GM18909 (cell line): ENCODE data around the gene RAB43.
"Not testable (repeated sequence)": the region's sequence is repeated elsewhere in the genome, so short reads cannot be mapped to it uniquely, and the experiment has no call there.

Experiments
- ATAC-seq: cut with Tn5 transposase; IDR thresholded peaks from one replicate; pipeline ENCODE4 v1.9.1; 2021; ENCODE audit warnings: mild to moderate bottlenecking; ENCODE audit not compliant: unreplicated experiment, poor library complexity

RAB43 gene

GRCh38 chr3:129122412-129123011 lies 908 bp upstream of the RAB43 start:
- ATAC-seq: no peak

DNA sequence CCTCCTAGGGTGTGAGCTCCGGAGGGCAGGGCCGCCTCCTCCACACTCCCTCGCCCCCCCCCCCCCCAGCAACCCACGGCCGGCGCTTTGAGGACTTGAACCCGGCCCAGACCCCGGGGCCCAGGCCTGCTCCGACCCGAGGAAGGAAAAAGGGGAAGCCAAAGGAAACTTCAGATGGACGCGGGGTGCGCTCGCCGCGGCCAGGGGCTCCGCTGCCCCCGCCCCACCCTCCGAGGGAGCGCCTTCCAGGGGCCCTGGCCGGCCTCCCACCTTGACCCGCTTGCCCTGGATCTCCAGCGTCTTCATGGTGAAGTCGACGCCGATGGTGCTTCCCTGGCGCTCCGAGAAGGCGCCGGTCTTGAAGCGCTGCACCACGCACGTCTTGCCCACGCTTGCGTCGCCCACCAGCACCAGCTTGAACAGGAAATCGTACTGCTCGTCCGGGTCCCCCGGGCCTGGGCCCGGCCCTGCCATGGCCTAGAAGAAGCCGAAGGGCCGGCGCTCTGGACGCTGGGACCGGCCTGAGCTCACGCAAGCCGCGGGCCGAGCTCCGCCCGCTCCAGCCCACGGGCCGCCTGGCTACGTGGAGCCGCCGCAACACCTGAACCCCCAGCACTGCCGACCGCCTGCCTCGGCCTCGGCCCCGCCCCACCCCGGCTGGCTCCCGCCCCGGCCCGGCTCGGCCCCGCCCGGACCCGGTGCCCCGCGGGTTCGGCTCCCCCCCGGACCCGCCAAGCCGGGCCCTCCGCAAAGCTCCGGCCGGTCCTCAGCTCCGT lies 400 bp downstream of the RAB43 start:
- ATAC-seq: peak; percentile 26

- ATAC-seq: peak; percentile 72
These were observed 1.2 kb downstream of the RAB43 start for GRCh38 chr3:129120254-129121004.

- no peak for ATAC-seq
These were observed 2.1 kb downstream of the RAB43 start for GRCh38 chr3:129119365-129120100.

DNA sequence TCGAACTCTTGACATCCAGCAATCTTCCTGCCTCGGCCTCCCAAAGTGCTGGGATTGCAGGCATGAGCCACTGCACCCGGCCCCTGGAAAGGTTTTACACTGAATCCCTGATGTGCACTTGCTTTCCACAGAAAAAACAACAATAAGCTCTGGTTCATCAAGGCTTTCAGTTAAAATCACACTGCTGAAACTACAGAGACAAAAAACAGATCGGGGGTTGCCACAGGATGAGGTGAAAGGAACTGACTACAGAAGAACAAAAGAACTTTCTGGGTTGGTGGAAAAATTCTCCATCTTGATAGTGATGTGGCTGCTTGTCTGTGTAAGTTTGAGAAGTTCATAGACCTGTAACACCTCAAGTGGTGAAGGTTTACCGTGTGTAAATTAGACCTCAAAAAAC lies 2.9 kb downstream of the RAB43 start:
- no peak for ATAC-seq

DNA sequence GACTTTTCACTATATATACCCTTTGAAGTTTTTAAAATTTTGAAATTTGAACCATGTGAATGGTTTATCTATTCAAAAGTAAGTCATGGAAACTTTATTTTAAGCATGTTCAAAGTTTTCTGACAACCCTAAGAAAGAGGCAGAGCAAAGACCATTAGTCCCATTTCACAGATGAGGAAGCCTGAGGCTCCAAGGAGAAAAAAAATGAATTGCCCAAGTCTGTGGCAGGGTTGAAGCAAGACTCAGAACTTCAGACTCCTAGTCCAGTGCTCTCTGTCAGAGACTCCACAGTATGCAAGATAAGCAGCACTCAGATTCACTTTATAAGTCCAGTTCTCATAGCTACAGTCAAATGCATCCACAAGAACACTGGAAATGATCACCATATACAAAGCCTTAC lies 4.5 kb downstream of the RAB43 start:
- no peak for ATAC-seq

GRCh38 chr3:129116482-129116946 lies 5.1 kb downstream of the RAB43 start:
- no peak for ATAC-seq

- ATAC-seq: no peak
These were observed 7.1 kb downstream of the RAB43 start for GRCh38 chr3:129114455-129114854.

DNA sequence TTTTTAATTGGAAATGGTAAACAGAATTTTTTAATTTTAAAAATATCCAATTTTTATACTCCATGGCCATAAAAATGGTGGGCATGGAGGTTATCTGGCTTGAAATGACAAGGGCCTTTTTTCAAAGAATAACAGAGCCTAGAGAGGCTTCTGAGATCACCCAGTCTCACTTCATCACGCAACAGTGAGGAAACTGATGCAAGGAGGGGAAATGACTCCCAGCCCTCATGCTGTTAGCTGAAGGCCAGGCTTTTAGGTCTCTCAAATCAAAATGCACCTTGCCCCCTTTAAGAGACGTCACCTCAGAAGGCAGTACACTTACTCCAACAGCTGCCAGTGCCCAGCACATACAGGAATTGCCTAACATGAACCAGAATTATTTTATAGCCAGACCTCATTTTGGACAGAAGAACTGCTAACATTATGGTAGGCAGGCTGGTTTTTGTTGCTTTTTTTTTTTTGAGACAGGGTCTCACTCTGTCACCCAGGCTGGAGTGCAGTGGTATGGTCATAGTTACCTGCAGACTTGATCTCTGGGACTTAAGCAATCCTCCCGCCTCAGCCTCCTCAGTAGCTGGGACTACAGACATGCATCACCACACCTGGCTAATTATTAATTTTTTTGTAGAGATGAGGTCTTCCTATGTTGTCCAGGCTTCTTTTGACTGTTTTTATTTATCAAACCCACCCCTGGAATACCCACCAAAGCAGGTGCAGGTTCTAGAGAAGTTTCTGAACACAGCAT lies 9.1 kb downstream of the RAB43 start:
- no peak for ATAC-seq

DNA sequence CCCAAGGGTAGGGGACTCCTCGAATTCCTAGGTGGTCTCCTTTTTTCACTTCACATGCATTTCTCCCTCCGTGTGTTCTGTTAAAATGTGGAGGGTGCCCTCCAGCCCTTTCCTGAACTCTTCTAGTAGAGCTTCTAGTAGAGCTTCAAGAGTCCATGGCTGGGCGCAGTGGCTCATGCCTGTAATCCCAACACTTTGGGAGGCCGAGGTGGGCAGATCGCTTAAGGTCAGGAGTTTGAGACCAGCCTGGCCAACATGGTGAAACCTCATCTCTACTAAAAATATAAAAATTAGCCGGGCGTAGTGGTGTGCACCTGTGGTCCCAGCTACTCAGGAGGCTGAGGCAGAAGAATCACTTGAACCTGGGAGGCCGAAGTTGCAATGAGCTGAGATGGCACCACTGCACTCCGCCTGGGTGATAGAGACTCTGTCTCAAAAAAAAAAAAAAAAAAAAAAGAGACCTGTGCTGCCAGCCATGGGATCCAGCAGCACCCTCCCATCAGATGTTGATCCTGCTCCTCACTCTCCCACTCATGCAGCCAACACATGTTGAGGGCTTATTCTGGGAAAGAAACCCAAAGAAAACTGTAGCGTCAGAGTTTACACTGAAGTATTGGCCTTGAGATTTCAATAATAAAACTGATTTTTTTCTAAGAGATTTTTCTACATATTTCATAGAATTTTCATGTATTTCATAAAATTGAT lies 10.4 kb downstream of the RAB43 start:
- not testable (repeated sequence) for ATAC-seq

DNA sequence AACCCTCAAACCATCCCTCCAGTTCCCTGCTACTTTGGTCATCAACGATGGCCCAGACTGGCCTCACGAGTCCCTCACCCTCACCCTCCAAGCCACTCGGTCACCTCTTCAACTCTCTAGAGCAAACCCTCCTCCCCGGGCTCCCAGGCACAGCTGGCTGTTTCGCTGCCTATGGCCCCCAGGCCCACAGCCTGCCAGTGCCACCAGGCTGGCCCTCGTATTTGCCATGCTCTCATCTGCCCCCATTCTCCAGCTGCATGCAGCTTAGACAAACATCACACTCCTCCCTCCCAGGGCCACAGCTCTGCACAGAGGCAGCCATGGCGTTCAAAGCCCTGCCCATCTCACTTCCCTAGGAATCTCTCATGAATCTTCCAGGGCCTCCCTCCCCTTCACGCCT lies 13.8 kb downstream of the RAB43 start:
- ATAC-seq: no peak

GRCh38 chr3:129106866-129107565 lies 14.6 kb downstream of the RAB43 start:
- ATAC-seq: no peak

GRCh38 chr3:129106320-129106719 lies 15.3 kb downstream of the RAB43 start:
- ATAC-seq: no peak

GRCh38 chr3:129105862-129106261 lies 15.7 kb downstream of the RAB43 start:
- no peak for ATAC-seq

- ATAC-seq: no peak
These were observed 17.0 kb downstream of the RAB43 start for GRCh38 chr3:129104498-129105079.

DNA sequence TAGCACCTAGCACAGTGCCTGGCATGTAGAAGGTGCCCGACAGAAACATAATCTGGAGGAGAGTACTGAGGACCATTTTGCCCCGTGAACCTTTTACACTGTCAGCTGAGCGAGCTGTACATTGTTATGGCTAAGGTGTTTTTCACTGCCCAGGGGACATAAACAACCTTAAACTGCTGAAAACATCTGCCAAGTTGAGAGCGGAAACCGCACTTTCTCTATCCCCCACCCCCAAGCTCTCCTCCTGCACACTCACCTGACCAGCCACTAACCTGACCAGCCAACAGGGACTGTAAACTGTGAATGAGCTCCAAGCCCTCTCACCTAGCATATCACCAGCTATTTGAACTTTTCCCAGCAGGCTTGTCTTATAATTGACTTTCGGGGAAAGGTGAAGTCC lies 17.6 kb downstream of the RAB43 start:
- ATAC-seq: no peak

DNA sequence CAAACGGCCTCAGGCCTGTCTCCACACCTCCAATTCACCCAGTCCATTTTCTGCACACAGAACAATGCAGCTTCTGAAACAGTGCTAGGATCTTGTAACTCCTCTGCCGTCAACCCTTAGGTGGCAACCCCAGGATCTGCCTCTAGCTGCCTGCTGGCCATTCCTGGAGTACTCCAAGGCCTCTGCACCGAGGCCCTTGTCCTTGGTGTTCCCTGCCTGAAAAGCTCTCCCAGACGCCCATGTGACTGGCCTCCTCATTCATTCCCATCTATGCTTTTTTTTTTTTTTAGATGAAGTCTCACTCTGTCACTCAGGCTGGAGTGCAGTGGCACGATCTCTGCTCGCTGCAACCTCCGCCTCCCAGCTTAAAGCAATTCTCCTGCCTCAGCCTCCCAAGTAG lies 18.3 kb downstream of the RAB43 start:
- ATAC-seq: no peak

- no peak for ATAC-seq
These were observed 20.1 kb downstream of the RAB43 start for GRCh38 chr3:129101370-129102138.
